Astrocyte (in vitro differentiated cells and primary cell): ENCODE results near the gene OCA2. TPM values are rescaled to one million over a fixed set of nuclear protein-coding genes. Genes with fewer than 3 reads are reported as not detected.

ENCODE experiments used
- DNase-seq: peaks from one replicate; pipeline ENCODE4 v3.0.0-alpha.2; 2010; ENCODE audit warnings: low read depth
- FAIRE-seq: peaks from 2 replicates; lab custom pipeline; 2011; peaks lifted over from hg19 to GRCh38; lab: Jason Lieb, UNC
- H2AFZ ChIP-seq: 2 replicates; pipeline ENCODE4 v1.6.0; 2012; ENCODE audit warnings: low read depth, low read length, inconsistent platforms
- H3K27ac ChIP-seq: 2 replicates; pipeline ENCODE4 v1.5.1; 2011; ENCODE audit warnings: low read depth, low read length, inconsistent platforms
- H3K27me3 ChIP-seq: 2 replicates; pipeline ENCODE4 v1.6.0; 2011; ENCODE audit warnings: low read length, inconsistent platforms; ENCODE audit not compliant: insufficient read depth
- H3K36me3 ChIP-seq: 2 replicates; pipeline ENCODE4 v1.5.1; 2011; ENCODE audit warnings: low read length, inconsistent platforms; ENCODE audit not compliant: insufficient read depth
- H3K4me1 ChIP-seq: 2 replicates; pipeline ENCODE4 v1.5.1; 2011; ENCODE audit warnings: low read length, inconsistent platforms; ENCODE audit not compliant: insufficient read depth
- H3K4me2 ChIP-seq: 2 replicates; pipeline ENCODE4 v1.6.0; 2012; ENCODE audit warnings: low read length, inconsistent platforms
- H3K4me3 ChIP-seq: 2 replicates; pipeline ENCODE4 v1.5.1; 2011; ENCODE audit warnings: low read depth, mild to moderate bottlenecking, low read length, inconsistent platforms; ENCODE audit not compliant: insufficient read depth
- H3K79me2 ChIP-seq: 2 replicates; pipeline ENCODE4 v1.6.0; 2012; ENCODE audit warnings: mild to moderate bottlenecking, low read length, inconsistent platforms; ENCODE audit not compliant: insufficient read depth
- H3K9ac ChIP-seq: 2 replicates; pipeline ENCODE4 v1.6.0; 2012; ENCODE audit warnings: mild to moderate bottlenecking, low read length, inconsistent platforms
- H3K9me3 ChIP-seq: 2 replicates; pipeline ENCODE4 v1.5.1; 2012; ENCODE audit warnings: low read depth, mild to moderate bottlenecking, low read length, inconsistent platforms; ENCODE audit not compliant: insufficient read depth
- H4K20me1 ChIP-seq: 2 replicates; pipeline ENCODE4 v1.6.0; 2012; ENCODE audit warnings: low read length, inconsistent platforms; ENCODE audit not compliant: insufficient read depth
- H3K27ac Mint-ChIP-seq: one replicate; pipeline ENCODE4 v1.8.0; 2021; ENCODE audit warnings: mild to moderate bottlenecking, mixed read lengths; ENCODE audit not compliant: unreplicated experiment
- H3K27me3 Mint-ChIP-seq: one replicate; pipeline ENCODE4 v1.8.0; 2021; ENCODE audit warnings: low read depth, mixed read lengths; ENCODE audit not compliant: unreplicated experiment
- H3K36me3 Mint-ChIP-seq: one replicate; pipeline ENCODE4 v1.8.0; 2021; ENCODE audit warnings: low read depth, mixed read lengths; ENCODE audit not compliant: unreplicated experiment
- H3K4me1 Mint-ChIP-seq: one replicate; pipeline ENCODE4 v1.8.0; 2021; ENCODE audit warnings: low read depth, mixed read lengths; ENCODE audit not compliant: unreplicated experiment
- H3K4me3 Mint-ChIP-seq: one replicate; pipeline ENCODE4 v1.8.0; 2021; ENCODE audit warnings: mild to moderate bottlenecking, moderate library complexity, mixed read lengths; ENCODE audit not compliant: unreplicated experiment
- H3K9me3 Mint-ChIP-seq: one replicate; pipeline ENCODE4 v1.8.0; 2021; ENCODE audit warnings: mild to moderate bottlenecking, mixed read lengths; ENCODE audit not compliant: unreplicated experiment
- CTCF ChIP-seq: IDR thresholded peaks from 2 replicates; pipeline ENCODE4 v1.5.1; 2011; ENCODE audit warnings: low read depth, mild to moderate bottlenecking, inconsistent platforms, low read length, moderate library complexity; ENCODE audit not compliant: insufficient read depth
- EZH2 ChIP-seq: IDR thresholded peaks from 2 replicates; pipeline ENCODE4 v1.6.1; 2012; ENCODE audit warnings: mild to moderate bottlenecking, low read length, inconsistent platforms; ENCODE audit not compliant: insufficient read depth
- total RNA-seq: library from RNA; stranded (reverse); gene quantifications from 2 replicates; pipeline ENCODE4 v1.2.1, GENCODE V29; 2021

Gene OCA2
- total RNA-seq, 1 donor from 2014 or later = 2.9 TPM

- no peak for FAIRE-seq
- Histone ChIP-seq H3K27ac (no peak overlapping the region), H3K4me3 (no peak overlapping the region), H3K4me1 (no peaks in the 10 kb centered on the region), H3K9me3 (no peaks in the 10 kb centered on the region), H3K79me2 (no peaks in the 10 kb centered on the region), H3K4me2 (no peak overlapping the region), H4K20me1 (no peaks in the 10 kb centered on the region), H3K36me3 (no peaks in the 10 kb centered on the region), H2AFZ (no peak overlapping the region), H3K9ac (no peak overlapping the region), H3K27me3 (no peaks in the 10 kb centered on the region)
- TF ChIP-seq CTCF (no peak), EZH2 (no peak)
- H3K9me3 Mint-ChIP-seq = peaks cover 3% of the 10 kb centered on the region
- no peak for DNase-seq
- no peaks in the 10 kb centered on the region for H3K4me1 Mint-ChIP-seq
- H3K27ac Mint-ChIP-seq = no peak overlapping the region
- H3K27me3 Mint-ChIP-seq = peaks cover 16% of the 10 kb centered on the region
- H3K4me3 Mint-ChIP-seq = no peak overlapping the region
- H3K36me3 Mint-ChIP-seq = peaks cover 2% of the 10 kb centered on the region
Observed at GRCh38 chr15:27868828-27869404, 230.2 kb downstream of the OCA2 start.

DNA sequence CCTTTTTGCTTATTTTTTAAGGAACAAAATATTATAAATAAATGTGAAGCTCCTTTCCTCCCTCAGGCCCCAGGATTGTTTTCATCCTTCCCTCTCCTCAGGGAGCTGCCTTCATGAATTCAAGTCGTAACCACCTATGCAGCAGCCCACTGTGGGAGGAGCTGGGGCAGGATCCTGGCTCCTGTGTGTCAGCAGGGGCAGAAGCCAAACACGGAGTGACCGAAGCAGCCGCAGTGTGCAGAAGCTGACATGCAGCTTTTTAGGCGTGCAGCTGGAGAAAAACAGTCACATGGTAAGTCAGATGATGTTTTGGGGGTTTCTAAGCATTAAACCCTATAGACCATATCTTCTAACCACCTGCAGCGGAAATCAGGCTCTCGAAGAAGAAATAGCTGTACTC lies 231.3 kb downstream of the OCA2 start:
- H3K36me3 Mint-ChIP-seq = peaks cover 4% of the 10 kb centered on the region
- DNase-seq = no peak
- no peak overlapping the region for H2AFZ ChIP-seq
- H3K9ac ChIP-seq = no peak overlapping the region
- TF ChIP-seq CTCF (no peak), EZH2 (no peak)
- no peaks in the 10 kb centered on the region for H3K36me3 ChIP-seq
- no peak overlapping the region for H3K4me3 ChIP-seq
- H3K27me3 ChIP-seq = no peaks in the 10 kb centered on the region
- H3K79me2 ChIP-seq = no peaks in the 10 kb centered on the region
- no peak overlapping the region for H3K4me2 ChIP-seq
- no peaks in the 10 kb centered on the region for H3K4me1 ChIP-seq
- H3K9me3 Mint-ChIP-seq = peaks cover 3% of the 10 kb centered on the region
- H3K4me3 Mint-ChIP-seq = no peak overlapping the region
- peaks cover 18% of the 10 kb centered on the region for H3K27me3 Mint-ChIP-seq
- no peaks in the 10 kb centered on the region for H4K20me1 ChIP-seq
- H3K27ac ChIP-seq = no peak overlapping the region
- H3K27ac Mint-ChIP-seq = no peak overlapping the region
- no peak for FAIRE-seq
- no peaks in the 10 kb centered on the region for H3K9me3 ChIP-seq
- H3K4me1 Mint-ChIP-seq = no peaks in the 10 kb centered on the region

DNA sequence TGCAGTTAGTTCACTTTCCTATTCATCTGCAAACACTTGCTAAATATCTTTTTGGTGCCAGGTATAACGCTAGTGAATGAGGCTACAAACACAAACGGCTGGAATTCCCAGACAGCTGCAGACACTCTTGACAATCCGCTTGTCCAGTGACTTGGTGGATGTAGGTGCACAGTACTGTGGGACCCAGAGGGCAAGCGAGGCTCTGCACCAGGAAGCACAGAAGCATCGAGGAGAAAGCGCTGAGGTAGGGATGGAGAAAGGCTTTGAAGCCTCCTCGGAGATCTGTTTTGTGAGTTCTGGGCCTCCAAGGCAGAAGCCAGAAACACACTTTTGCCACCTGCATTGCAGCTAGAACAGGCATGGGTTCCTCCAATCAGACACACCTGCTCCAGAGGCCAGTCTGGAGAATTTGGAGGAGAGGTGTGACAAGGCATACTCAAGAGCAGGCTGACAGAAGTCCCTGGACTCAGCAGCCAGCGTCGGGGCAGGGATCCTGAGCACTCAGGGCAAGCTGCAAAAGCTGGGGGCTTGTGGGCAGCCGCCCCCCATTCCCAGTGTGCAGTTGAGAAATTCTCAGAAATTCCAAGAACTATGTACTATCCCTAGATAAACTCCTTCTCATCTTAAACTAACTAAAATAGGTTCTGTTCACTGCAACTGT lies 232.5 kb downstream of the OCA2 start:
- H3K9me3 ChIP-seq = peaks cover 3% of the 10 kb centered on the region
- H4K20me1 ChIP-seq = no peaks in the 10 kb centered on the region
- FAIRE-seq = no peak
- no peak overlapping the region for H3K4me3 Mint-ChIP-seq
- peaks cover 20% of the 10 kb centered on the region for H3K27me3 Mint-ChIP-seq
- H3K79me2 ChIP-seq = no peaks in the 10 kb centered on the region
- no peak overlapping the region for H3K4me3 ChIP-seq
- H3K4me2 ChIP-seq = no peak overlapping the region
- no peaks in the 10 kb centered on the region for H3K36me3 ChIP-seq
- peaks cover 4% of the 10 kb centered on the region for H3K9me3 Mint-ChIP-seq
- H3K27ac ChIP-seq = no peak overlapping the region
- H3K27ac Mint-ChIP-seq = no peak overlapping the region
- no peak for TF ChIP-seq CTCF
- TF ChIP-seq EZH2 = no peak
- H3K4me1 ChIP-seq = no peaks in the 10 kb centered on the region
- no peak overlapping the region for H3K9ac ChIP-seq
- peaks cover 4% of the 10 kb centered on the region for H3K36me3 Mint-ChIP-seq
- H3K27me3 ChIP-seq = no peaks in the 10 kb centered on the region
- no peak overlapping the region for H2AFZ ChIP-seq
- H3K4me1 Mint-ChIP-seq = no peaks in the 10 kb centered on the region
- DNase-seq = no peak
